Kidney tubule cell (primary cell): ENCODE measurements around the gene NEUROG1.
"Not testable (repeated sequence)": the region's sequence is repeated elsewhere in the genome, so short reads cannot be mapped to it uniquely, and the experiment has no call there.

Source experiments
- DNase-seq: peaks from one replicate; pipeline ENCODE4 v3.0.0-alpha.2; 2018; ENCODE audit warnings: low spot score

NEUROG1 gene

DNA sequence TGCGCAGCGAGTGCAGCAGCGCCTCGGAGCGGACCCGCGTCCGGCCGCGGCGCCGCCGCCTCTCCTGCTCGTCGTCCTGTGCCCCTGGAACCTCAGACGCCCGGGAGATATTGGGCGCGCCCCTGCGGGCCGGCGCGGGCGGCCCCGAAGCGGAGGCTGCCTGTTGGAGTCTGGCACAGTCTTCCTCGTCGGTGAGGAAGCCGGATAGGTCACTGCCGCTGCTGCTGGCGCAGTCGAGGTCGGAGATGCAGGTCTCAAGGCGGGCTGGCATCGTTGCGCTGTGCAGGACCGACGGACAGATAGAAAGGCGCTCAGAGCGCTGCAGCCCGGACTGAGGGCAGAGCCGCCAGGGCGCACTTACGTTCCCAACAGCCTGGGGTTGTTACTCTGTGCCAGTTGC lies 344 bp downstream of the NEUROG1 start:
- DNase-seq: no peak

DNA sequence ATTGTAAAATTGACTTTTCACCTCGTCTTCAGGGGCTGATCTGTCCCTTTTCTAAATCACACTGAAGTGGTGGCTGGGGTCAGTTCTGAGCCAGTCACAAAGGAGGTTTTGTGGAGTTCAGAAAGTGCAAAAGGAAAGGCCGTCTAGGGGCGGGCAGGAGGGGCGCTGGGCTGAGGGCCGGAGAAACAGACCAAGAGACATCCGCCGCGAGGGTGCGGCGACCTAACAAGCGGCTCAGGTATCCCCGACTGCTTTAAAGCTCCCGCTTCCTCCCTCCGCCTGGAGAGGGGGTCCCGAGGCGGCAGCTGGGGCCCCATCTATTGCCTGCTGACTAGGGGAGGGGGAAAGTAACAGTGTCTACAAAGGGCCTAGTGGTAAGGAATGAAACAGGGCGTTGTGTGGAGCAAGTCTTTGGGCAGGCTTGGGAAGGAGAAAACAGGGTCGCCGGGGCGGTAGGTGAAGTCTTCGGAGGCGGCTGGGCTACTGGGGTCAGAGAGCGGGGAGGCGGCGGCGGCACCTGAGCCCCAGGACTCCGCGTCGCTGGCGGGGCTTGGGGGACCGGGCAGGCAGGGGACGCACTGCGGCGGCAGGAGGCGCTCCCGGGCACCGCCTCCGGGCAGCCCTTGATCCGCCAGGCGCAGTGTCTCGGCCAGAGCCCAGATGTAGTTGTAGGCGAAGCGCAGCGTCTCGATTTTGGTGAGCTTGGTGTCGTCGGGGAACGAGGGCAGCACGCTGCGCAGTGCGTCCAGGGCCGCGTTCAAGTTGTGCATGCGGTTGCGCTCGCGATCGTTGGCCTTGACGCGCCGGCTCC lies 950 bp downstream of the NEUROG1 start:
- DNase-seq: no peak

DNA sequence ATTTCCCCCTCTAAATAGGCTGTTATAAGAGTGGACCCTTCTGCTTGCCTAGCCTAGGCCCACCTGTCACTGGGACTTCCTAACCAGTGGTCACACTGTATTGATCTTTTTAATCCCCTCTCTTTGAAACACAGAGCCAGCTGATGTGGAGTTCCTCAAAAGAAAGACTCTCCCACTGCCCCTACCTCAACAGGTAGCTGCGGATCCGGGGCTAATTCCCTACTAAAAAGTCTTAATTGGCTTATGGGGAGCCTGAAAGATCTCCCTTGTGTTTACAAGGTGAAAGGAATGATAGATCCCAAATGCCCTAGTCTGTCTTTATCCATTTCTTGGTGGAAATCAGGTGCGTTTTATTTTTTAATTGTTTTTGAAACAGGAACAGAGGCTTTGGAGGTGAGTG lies 2.0 kb downstream of the NEUROG1 start:
- no peak for DNase-seq

DNA sequence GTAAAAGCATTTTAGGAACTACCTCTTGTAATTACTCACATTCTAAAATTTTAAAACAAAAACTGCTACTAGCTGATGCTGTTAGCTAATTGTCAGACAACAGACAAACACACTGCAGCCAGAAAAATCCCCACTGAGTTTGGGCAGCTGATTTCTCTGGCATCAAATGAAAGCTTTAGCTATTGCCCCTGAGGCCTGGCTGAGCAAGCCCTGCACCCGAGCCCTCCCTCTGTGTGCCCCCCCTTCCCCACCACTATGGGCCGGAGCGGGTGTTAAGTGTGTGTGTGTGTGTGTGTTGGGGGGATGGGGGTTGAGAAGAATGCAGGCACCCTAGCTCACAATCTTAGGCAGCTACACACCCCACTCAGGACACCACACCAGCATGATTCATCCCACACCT lies 2.4 kb downstream of the NEUROG1 start:
- no peak for DNase-seq

DNA sequence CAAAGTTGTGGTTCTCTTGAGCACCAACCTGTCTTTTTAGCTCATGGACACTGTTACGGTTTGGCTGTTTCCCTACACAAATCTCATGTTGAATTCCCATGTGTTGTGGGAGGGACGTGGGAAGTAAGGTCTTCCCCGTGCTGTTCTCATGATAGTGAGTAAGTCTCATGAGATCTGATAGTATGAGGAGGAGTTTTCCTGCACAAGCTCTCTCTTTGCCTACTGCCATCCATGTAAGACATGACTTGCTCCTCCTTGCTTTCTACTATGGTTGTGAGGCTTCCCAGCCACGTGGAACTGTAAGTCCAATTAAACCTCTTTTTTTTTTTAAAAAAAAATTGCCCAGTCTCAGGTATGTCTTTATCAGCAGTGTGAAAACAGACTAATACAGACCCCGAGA lies 6.2 kb downstream of the NEUROG1 start:
- DNase-seq: not testable (repeated sequence)

DNA sequence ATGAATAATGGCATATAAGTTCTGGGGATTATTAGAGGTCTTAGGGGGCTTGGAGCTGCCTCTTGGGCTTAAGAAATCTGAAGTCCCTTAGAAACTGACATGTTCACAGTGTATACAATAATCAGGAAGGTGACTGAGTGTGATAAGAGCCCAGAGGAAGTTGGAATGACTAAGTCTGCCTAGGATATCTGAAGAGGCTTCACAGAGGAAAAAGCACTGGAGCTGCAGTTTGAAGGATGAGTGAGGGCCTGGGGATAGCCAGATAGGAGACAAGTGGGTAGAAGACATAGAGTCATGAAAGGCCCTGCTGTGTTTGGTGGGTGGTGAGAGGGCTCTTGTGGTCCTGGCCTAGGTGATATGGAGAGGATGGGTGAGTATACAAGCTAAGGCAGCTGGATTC lies 8.8 kb downstream of the NEUROG1 start:
- no peak for DNase-seq

DNA sequence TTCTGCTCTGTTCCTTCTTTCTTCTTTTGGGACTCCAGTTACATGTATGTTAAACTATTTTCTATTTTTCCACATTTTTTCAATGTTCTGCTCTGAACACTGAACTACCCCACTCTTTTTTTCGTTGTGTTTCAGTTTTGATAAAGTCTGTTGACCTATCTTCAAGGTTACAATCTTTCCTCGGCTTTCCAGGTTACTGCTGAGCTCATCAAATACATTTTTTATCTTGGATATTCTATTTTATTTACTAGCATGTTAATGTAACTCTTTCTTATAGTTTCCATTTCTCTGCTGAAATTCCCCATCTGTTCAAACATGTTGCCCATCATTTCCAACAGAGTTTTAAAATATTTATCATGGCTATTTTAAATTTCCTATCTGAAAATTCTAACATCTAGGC lies 13.8 kb downstream of the NEUROG1 start:
- no peak for DNase-seq

DNA sequence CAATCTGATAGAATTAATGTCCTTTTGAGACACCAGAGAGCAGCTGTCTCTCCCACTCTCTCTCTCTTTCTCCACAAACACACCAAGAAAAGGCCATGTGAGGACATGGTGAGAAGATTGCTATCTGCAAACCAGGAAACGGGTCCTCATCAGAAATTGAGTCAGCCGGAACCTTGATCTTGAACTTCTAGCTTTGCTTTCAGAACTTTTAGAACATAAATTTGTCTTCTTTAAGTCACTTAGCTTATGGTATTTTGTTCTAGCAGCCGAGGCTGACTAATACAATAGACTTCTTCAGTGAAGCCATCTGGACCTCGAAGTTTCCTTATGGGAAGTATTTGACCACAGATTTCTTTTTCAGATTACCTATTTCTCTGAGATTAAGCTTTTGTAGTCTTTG lies 18.1 kb downstream of the NEUROG1 start:
- DNase-seq: no peak

DNA sequence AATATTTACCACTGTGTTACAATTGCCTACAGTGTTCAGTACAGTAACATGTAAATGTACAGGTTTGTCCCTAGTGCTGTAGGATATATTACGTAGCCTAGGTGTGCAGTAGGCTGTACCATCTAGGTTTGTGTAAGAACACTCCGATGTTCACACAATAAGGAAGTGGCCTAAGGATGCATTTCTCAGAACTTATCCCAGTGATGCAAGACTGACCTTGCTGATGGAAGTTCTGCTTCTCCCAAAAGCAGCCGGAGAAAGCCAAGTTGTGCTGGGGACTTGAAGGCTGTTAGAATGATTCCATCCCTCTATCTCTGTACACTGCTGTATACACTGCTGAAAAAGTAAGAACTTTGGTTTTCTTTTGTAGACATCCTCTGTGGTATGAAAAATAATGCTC lies 21.6 kb downstream of the NEUROG1 start:
- DNase-seq: no peak

DNA sequence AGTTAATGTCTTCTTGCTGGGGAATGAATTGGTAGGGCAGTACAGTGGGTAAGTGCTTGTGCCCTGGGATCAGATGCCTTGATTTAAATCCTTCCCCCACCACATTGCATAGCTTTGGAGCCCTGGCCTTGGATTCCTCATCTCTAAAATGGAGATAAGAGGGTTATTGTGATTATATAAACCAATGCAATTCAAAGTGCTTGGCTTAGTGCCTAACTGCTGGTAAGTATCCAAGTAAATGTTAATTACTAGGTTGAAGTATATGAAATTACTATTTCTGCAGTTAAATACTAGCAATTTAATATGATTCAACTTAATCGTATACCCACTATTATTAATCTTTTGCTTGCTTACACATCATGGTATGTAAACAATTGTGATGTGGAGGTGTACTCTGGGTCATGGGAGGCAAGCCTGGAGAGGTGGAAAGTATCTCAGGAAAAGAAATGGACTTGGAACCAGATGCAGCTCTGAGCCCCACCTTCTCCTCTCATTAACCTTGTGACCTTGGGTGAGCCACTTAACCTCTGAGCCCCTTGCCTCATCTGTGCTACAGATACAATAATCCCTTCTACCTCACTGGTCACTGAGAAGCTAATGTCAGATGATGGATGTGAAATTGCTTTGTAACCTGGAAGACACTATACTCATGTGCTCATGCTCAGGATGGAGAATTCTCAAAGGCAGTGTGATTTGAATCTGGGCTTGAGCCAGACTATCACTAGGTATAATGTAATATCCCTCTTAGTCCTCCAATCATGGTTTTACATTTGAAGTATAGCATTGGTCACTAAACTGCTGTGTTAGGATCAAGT lies 23.8 kb downstream of the NEUROG1 start:
- DNase-seq: no peak

DNA sequence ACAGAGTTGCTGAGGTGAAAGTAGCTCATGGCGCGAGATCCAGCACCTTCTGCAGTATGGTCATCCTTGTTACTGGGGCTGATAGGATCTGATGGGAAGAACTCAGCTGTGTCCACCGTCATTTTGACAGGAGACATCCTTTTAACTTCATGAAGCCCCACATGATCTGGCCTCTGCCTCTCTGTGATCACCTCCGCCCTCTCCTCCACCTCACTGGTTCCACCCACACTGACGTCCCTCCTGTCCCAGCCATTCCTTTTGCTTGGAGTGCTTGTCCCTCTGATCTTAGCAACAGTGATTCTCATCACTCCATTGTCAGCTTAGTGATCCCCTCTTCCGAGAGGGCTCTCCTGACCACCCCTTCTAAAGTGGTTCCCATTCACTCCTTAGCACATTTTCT lies 25.8 kb downstream of the NEUROG1 start:
- no peak for DNase-seq

DNA sequence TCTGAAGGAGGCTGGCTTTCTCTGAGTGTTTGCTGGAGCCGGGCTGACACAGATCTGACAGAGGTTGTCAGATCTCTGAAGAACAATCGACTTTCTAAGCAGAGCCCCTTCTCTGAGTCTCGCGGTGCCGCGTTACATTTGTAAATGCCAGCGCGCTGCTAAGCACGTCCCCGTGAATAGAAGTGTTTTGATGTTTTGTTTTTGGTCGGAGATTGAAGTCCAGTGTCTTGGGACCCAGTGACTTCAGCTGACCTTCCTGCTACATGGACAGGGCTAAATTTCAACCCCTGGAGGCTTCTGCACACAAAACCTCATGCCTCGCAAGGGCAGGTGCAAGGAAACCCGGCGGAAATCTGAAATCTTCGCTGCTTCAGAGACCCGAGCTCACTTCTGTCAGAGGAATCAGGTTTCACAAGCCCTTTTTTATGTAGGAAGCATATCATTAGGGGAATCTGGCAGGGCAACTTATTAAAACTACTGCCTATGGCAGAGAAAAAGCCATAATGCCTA lies 27.2 kb downstream of the NEUROG1 start:
- no peak for DNase-seq

DNA sequence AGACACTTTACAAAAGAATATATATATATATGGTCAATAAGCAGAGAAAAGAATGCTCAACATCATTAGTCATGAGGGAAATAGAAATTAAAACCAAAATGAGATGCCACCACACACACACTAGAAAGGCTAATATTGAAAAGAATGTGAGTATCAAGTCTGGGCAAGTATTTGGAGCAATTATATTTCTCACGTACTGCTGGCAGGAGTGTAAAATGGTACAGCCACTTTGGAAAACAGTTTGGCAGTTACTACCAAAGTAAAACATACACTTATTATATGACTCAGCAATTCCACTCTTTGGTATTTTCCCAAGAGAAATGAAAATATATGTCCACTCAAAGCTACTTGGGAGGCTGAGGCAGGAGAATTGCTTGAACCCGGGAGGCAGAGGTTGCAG lies 29.8 kb downstream of the NEUROG1 start:
- no peak for DNase-seq

DNA sequence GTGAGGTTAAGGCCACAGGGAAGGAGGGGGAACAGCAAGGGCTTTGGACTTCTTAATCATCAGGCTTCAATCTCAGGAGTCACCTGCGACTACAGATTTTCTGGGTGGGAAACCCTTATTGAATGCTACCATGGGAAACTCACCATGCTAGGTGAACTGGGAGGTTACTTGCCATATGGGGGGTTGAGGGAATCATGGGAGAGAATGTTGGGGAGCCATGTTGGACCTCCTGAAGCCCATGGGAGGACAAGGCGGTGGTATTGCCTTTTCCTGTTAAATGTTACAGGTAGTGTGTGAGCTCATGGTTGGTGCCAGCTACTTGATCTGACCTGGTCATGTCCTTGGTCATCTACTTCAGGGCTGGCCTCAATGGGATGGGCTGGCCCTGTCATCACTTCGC lies 31.4 kb downstream of the NEUROG1 start:
- no peak for DNase-seq

DNA sequence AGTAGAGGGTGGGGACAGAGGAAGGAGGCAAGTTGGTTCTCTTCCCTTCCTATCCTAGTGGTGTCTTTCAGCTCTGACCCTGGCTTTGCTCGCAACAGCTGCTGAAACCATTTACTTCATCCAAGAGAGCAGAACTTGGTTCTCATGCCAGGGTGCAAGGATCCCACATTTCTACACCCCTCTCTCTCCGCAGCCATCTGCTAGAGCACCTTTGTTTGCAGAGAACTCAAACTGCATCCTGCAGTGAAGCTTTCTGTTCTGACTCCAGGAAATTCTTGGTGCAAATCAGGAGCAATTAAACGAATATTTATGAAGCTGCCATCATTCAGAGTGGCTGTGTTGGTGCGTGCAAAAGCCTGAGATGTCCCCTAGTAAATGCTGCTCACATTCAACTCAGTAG lies 31.9 kb downstream of the NEUROG1 start:
- DNase-seq: no peak

DNA sequence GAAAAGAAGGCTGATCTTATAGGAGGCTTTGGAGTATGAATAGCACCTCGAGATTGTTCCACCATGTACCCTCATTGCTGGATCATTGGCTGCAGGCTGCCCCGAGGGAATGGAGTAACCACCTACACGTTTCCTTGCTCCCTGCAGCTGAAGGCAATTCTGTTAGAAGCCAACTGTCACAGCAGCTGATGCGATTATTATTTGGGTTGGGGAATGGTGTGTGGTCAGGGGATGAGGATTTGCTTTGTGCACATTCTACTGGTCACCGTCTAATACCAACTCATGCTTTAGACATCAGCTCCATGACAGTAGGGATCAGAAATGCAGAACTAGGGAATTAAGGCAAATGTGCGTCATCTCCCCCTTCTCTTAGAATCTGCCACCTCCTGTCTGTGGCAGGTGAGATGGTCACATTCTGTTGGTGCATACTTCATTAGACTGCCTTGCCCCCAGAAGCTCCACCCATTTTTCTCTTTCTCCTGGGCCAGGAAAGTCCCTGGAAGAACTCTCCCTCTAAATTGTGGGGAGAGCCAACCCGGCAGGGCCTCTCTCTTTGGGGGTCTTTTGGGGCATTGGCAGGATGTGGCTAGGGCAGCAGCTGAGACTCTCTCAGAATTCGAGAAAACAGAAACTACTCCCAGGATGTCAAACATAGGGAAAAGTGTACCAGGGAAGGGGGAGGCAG lies 32.8 kb downstream of the NEUROG1 start:
- no peak for DNase-seq

DNA sequence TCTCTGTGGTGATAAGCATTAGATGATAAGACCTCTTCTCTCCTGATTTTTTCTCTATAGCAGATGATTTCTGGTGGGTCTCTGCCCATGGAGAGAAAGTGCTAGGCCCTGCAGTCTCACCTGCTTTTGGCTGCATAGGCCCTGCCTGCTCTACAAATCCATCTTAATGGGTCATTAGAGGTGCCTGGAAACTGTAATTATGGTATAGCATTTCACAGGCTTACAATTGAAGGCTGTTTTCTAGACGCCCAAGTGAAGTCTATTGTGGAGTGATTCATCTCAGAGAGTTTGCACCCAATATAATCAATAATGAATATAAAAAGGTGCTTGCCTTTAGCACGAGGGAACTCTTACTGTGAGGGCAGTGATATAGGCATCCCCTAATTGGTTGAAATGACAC lies 33.8 kb downstream of the NEUROG1 start:
- no peak for DNase-seq

DNA sequence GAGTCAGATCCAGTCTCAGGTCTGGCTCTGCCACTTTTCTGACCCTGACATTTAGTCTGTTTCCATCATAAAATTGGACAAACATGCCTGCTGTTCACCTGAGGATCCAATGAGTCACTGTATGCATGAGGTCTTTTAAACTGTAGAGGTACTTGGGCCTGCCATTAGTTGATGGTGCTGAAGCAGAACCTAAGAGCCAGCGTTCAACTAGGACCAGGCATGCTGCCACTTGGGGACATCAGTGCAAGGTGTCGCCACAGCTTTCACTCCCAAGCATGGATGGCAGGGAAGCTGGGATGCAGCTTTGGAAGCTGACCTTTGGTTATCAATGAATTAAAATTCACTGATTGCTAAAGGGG lies 37.1 kb downstream of the NEUROG1 start:
- no peak for DNase-seq

DNA sequence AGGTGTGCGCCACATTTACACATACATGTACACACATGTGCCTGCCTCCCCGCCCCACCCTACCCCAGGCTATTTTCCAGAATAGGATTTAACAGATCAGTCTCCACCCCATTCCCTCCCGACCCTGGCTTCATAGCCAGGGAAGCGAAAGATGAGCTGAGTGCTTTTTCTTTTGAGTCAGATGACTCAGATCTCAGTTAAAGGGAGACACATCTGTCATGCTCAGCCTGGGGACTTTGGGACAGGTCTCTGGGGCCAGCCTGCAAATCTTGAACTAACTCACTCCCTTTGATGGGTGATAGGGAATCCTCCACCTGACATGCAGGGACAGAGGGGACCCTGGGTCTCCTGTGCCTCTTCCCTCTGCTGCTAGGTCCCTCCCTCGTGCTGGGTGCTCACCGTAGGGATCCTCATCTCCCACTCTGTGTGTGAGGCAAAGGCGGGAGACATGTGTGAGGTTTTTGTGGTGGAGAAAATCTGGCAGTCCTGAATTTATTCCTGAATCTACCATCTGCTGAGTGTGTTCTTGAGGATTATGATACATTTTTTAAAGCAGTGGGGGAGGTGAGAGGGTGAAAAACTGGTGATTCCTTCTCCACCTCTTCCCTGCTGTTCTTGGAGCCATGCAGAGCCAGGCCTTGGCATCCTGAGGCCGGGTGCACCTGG lies 37.7 kb downstream of the NEUROG1 start:
- no peak for DNase-seq

DNA sequence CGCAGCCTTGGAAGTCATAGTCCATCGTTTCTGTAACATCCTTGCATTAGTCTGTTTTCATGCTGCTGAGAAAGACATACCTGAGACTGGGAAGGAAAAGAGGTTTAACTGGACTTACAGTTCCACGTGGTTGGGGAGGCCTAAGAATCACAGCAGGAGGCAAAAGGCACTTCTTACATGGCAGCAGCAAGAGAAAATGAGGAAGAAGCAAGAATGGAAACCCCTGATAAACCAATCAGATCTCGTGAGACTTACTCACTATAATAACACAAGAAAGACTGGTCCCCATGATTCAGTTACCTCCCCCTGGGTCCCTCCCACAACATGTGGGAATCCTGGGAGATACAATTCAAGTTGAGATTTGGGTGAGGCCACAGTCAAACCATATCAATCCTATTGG lies 40.2 kb downstream of the NEUROG1 start:
- DNase-seq: not testable (repeated sequence)

DNA sequence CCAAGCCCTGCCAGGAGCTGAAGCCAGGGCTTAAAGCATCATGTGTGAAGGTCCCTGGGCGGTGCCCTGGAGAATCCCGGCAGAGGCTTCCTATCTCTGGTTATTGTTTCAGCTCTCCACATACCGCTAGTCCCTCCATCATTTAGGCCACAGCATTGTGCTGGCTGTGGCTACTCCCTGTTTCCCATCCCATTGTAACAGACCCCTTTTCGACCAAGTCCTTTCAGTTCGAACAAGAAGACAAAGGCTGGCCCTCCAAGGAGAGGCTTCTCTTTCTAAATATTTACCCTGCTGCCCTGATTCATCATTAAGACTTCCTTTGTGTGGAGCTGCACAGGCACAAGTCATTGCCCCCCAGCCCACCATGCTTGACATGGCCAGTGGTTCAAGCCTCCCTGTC lies 41.6 kb downstream of the NEUROG1 start:
- DNase-seq: no peak
